DOHH2 (cell line): Measurements from ENCODE around the gene LRRTM4.

Source experiments
- H3F3A ChIP-seq: fragments of 200-600 bp; sonication (generic), shearing (Covaris generic); 2 replicates; pipeline ENCODE4 v1.6.0; 2016; ENCODE audit warnings: antibody characterized with exemption, mild to moderate bottlenecking; ENCODE audit not compliant: control insufficient read depth, insufficient read depth
- H3K27ac ChIP-seq: fragments of 200-600 bp; sonication (generic); 2 replicates; pipeline ENCODE4 v1.5.1; 2014; ENCODE audit warnings: low read depth, mild to moderate bottlenecking, low read length, moderate library complexity
- H3K27me3 ChIP-seq: fragments of 200-600 bp; sonication (generic); 2 replicates; pipeline ENCODE4 v1.6.1; 2014; ENCODE audit warnings: mild to moderate bottlenecking, low read length, mixed read lengths; ENCODE audit not compliant: control insufficient read depth
- H3K36me3 ChIP-seq: fragments of 200-600 bp; sonication (generic); 2 replicates; pipeline ENCODE4 v1.6.1; 2014; ENCODE audit warnings: mild to moderate bottlenecking, low read length, moderate library complexity, mixed read lengths; ENCODE audit not compliant: control insufficient read depth
- H3K4me1 ChIP-seq: fragments of 200-600 bp; sonication (generic); 2 replicates; pipeline ENCODE4 v1.6.1; 2014; ENCODE audit warnings: mild to moderate bottlenecking, low read length, mixed read lengths; ENCODE audit not compliant: control insufficient read depth
- H3K4me2 ChIP-seq: fragments of 200-600 bp; sonication (generic); 2 replicates; pipeline ENCODE4 v1.6.0; 2014; ENCODE audit warnings: mild to moderate bottlenecking, low read length, moderate library complexity
- H3K4me3 ChIP-seq: fragments of 200-600 bp; sonication (generic); 2 replicates; pipeline ENCODE4 v1.5.1; 2014; ENCODE audit warnings: mild to moderate bottlenecking, low read length, mixed read lengths
- H3K79me2 ChIP-seq: fragments of 200-600 bp; sonication (generic); 2 replicates; pipeline ENCODE4 v1.6.1; 2014; ENCODE audit warnings: mild to moderate bottlenecking, low read length, mixed read lengths; ENCODE audit not compliant: control insufficient read depth
- H3K9me2 ChIP-seq: fragments of 200-600 bp; sonication (generic); replicated peaks from 2 replicates; pipeline ENCODE4 v1.6.1; 2014; ENCODE audit warnings: mild to moderate bottlenecking, low read length, mixed read lengths; ENCODE audit not compliant: control insufficient read depth
- H3K9me3 ChIP-seq: fragments of 200-600 bp; sonication (generic); 2 replicates; pipeline ENCODE4 v1.6.1; 2014; ENCODE audit warnings: antibody characterized with exemption, low read length, mixed read lengths; ENCODE audit not compliant: control insufficient read depth, insufficient read depth
- H4K20me1 ChIP-seq: fragments of 200-600 bp; sonication (generic); 2 replicates; pipeline ENCODE4 v1.6.0; 2014; ENCODE audit warnings: low read depth, mild to moderate bottlenecking, antibody characterized with exemption, low read length, moderate library complexity; ENCODE audit not compliant: control insufficient read depth, insufficient read depth
- EZH2phosphoT487 ChIP-seq: fragments of 200-600 bp; sonication (generic); IDR thresholded peaks from 2 replicates; pipeline ENCODE4 v1.6.1; 2017; ENCODE audit warnings: borderline replicate concordance, mild to moderate bottlenecking, antibody characterized with exemption, low read length, moderate library complexity, mixed read lengths
- TF ChIP-seq, protein P1 (sequence below): fragments of 200-600 bp; sonication (generic); IDR thresholded peaks from one replicate; pipeline ENCODE4 v1.5.1; 2014; ENCODE audit warnings: antibody characterized with exemption, mild to moderate bottlenecking, low read depth, low read length; ENCODE audit not compliant: poor library complexity, severe bottlenecking

The LRRTM4 gene

DNA sequence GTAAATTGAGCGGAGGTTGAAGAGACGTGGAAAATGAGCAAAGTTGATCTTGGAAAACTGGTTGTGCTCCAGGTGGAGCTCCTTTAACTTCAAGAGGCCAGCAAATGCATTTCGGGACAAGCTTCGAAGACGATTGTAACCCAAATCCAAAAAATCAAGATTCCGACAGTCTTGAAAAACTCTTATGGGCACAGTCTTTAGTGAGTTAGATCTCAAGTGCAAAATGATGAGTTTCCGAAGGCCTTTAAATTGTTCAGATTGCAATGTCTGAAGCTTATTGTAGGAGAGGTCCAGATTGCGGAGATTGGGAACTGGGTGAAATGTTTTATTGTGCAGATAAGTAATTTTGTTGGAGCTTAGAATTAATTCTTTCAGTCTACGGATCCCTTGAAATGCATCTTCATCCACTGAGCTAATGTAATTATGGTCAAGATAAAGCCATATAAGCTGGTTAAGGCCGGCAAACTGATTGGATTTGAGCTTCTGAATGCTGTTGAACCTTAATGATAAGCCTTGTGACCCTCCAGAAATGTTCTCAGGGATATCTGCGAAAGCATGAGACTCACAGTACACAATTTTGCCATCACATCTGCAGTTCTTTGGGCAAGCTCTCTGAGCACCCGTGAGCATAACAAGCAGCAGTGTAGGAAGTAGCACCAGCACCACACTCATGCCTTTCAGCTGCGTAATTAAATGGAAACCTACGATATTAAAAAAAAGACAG, 2.9 kb downstream of the LRRTM4 start:
- TF ChIP-seq, protein P1, sequence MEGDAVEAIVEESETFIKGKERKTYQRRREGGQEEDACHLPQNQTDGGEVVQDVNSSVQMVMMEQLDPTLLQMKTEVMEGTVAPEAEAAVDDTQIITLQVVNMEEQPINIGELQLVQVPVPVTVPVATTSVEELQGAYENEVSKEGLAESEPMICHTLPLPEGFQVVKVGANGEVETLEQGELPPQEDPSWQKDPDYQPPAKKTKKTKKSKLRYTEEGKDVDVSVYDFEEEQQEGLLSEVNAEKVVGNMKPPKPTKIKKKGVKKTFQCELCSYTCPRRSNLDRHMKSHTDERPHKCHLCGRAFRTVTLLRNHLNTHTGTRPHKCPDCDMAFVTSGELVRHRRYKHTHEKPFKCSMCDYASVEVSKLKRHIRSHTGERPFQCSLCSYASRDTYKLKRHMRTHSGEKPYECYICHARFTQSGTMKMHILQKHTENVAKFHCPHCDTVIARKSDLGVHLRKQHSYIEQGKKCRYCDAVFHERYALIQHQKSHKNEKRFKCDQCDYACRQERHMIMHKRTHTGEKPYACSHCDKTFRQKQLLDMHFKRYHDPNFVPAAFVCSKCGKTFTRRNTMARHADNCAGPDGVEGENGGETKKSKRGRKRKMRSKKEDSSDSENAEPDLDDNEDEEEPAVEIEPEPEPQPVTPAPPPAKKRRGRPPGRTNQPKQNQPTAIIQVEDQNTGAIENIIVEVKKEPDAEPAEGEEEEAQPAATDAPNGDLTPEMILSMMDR = no peak
- no peak for TF ChIP-seq EZH2phosphoT487
- no peaks in the 10 kb centered on the region; the same call in 1 of the 2 replicates for H3K9me2 ChIP-seq
- H3K36me3 ChIP-seq = no peaks in the 10 kb centered on the region
- no peaks in the 10 kb centered on the region for H3K27me3 ChIP-seq
- no peaks in the 10 kb centered on the region for H3K9me3 ChIP-seq
- H4K20me1 ChIP-seq = no peaks in the 10 kb centered on the region
- no peaks in the 10 kb centered on the region for H3F3A ChIP-seq
- no peak overlapping the region for H3K4me2 ChIP-seq
- H3K4me1 ChIP-seq = no peaks in the 10 kb centered on the region
- no peak overlapping the region for H3K27ac ChIP-seq
- H3K79me2 ChIP-seq = no peaks in the 10 kb centered on the region
- H3K4me3 ChIP-seq = no peak overlapping the region

DNA sequence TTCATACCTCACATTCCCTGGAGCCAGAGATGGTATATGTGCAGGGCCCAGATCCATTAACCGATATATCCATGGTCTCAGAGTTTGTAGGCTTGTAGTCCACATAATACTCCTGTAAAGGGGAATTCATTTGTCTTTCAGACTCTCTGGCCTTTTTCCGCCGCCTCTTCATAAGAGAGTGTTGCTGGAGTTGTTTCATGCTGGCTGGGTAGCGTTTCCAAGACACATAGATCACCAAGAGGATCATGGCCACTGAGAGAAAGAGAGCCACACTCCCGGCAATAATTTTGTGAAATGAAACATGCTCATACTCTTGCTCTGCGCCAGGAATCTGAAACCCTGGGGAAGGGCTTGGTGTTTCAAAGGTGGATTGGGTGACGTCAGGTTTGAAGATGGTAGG, 3.9 kb downstream of the LRRTM4 start:
- H3K79me2 ChIP-seq = no peaks in the 10 kb centered on the region
- H3K9me2 ChIP-seq = no peaks in the 10 kb centered on the region; the same call in 1 of the 2 replicates
- no peaks in the 10 kb centered on the region for H4K20me1 ChIP-seq
- no peaks in the 10 kb centered on the region for H3K9me3 ChIP-seq
- H3K4me2 ChIP-seq = no peak overlapping the region
- H3K4me3 ChIP-seq = no peak overlapping the region
- no peaks in the 10 kb centered on the region for H3F3A ChIP-seq
- TF ChIP-seq, protein P1 = no peak
- no peak for TF ChIP-seq EZH2phosphoT487
- H3K27ac ChIP-seq = no peak overlapping the region
- no peaks in the 10 kb centered on the region for H3K36me3 ChIP-seq
- no peaks in the 10 kb centered on the region for H3K4me1 ChIP-seq
- no peaks in the 10 kb centered on the region for H3K27me3 ChIP-seq

DNA sequence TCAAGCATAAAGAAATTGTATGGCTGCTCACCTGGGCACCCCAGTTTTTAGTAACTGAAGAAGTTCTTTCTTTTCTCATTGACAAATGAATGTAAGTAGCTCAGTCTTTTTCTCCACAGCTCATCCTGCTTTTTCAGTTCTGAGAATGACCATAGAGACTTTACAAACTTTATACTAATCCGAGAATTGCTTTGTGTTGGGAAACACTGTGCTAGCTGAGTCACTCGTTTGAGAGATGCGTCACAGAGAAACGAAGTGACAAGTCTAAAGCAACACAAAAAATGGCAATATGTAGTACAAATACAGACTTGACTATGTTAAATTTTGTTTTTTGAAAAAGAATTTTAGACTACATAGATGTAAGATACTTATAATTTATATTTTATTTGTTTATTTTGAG, 9.0 kb downstream of the LRRTM4 start:
- TF ChIP-seq, protein P1 = no peak
- no peak for TF ChIP-seq EZH2phosphoT487
- H3K9me3 ChIP-seq = no peaks in the 10 kb centered on the region
- no peak overlapping the region for H3K27ac ChIP-seq
- no peaks in the 10 kb centered on the region for H3K36me3 ChIP-seq
- no peaks in the 10 kb centered on the region for H3F3A ChIP-seq
- H3K4me1 ChIP-seq = no peaks in the 10 kb centered on the region
- H3K79me2 ChIP-seq = no peaks in the 10 kb centered on the region
- no peaks in the 10 kb centered on the region for H3K27me3 ChIP-seq
- no peaks in the 10 kb centered on the region for H4K20me1 ChIP-seq
- no peak overlapping the region for H3K4me3 ChIP-seq
- no peaks in the 10 kb centered on the region; the same call in 1 of the 2 replicates for H3K9me2 ChIP-seq
- H3K4me2 ChIP-seq = no peak overlapping the region
